Nephron (organoid): ENCODE data around the gene PLIN3.
A peak's percentile ranks its signal among the peaks of the same experiment; 100 is the strongest.
"Not testable (repeated sequence)": the region's sequence is repeated elsewhere in the genome, so short reads cannot be mapped to it uniquely, and the experiment has no call there.

Experiments
- H3K27ac Mint-ChIP-seq, 3 experiments: 2 replicates each; pipeline ENCODE4 v1.8.0; 2020; ENCODE audit warnings: mixed read lengths in 3 of 3, mild to moderate bottlenecking in 2 of 3, moderate library complexity in 1 of 3
- H3K27me3 Mint-ChIP-seq: 2 replicates; pipeline ENCODE4 v1.8.0; 2021; ENCODE audit warnings: low read depth, mild to moderate bottlenecking, moderate library complexity, mixed read lengths
- H3K36me3 Mint-ChIP-seq: 2 replicates; pipeline ENCODE4 v1.8.0; 2020; ENCODE audit warnings: low read depth, mixed read lengths
- H3K4me1 Mint-ChIP-seq: 2 replicates; pipeline ENCODE4 v1.8.0; 2020; ENCODE audit warnings: mixed read lengths
- H3K4me3 Mint-ChIP-seq, 3 experiments: 2 replicates each; pipeline ENCODE4 v1.8.0; 2020; ENCODE audit warnings: mild to moderate bottlenecking in 3 of 3, mixed read lengths in 3 of 3, moderate library complexity in 2 of 3
- H3K9me3 Mint-ChIP-seq: 2 replicates; pipeline ENCODE4 v1.8.0; 2020; ENCODE audit warnings: mixed read lengths
- CTCF ChIP-seq, 3 experiments: fragments of 200-600 bp; sonication (generic); IDR thresholded peaks; one replicate each; pipeline ENCODE4 v1.5.0; 2021; ENCODE audit warnings: antibody characterized with exemption in 3 of 3; ENCODE audit not compliant: unreplicated experiment in 3 of 3

PLIN3 gene

GRCh38 chr19:4852484-4852883 lies 15.0 kb downstream of the PLIN3 start:
- Mint-ChIP-seq H3K27ac (no peak overlapping the region), H3K4me1 (no peaks in the 10 kb centered on the region), H3K27me3 (no peaks in the 10 kb centered on the region), H3K4me3 (no peak overlapping the region), H3K9me3 (no peaks in the 10 kb centered on the region), H3K36me3 (peaks cover 43% of the 10 kb centered on the region)
- TF ChIP-seq CTCF (IDR thresholded peaks at IDR 0.05; ENCODE audit: unreplicated experiment in 3 of 3), result no peak

GRCh38 chr19:4851551-4852290 lies 15.7 kb downstream of the PLIN3 start:
- Mint-ChIP-seq H3K4me3 (no peak overlapping the region), H3K27ac (peak overlapping the region in 2 of 3 experiments; percentile 54 to 87), H3K36me3 (peaks cover 41% of the 10 kb centered on the region), H3K4me1 (no peaks in the 10 kb centered on the region), H3K27me3 (no peaks in the 10 kb centered on the region), H3K9me3 (no peaks in the 10 kb centered on the region)
- peak; percentile 69 to 78 (median 71) for TF ChIP-seq CTCF (IDR thresholded peaks at IDR 0.05; ENCODE audit: unreplicated experiment in 3 of 3)

GRCh38 chr19:4849019-4849418 lies 18.4 kb downstream of the PLIN3 start:
- Mint-ChIP-seq H3K27ac (peak overlapping the region in 1 of 3 experiments; percentile 54), H3K4me3 (no peak overlapping the region), H3K4me1 (no peaks in the 10 kb centered on the region), H3K27me3 (no peaks in the 10 kb centered on the region), H3K9me3 (no peaks in the 10 kb centered on the region), H3K36me3 (peaks cover 47% of the 10 kb centered on the region)
- no peak for TF ChIP-seq CTCF (IDR thresholded peaks at IDR 0.05; ENCODE audit: unreplicated experiment in 3 of 3)

- Mint-ChIP-seq H3K4me3 (no peak overlapping the region), H3K27me3 (no peaks in the 10 kb centered on the region), H3K36me3 (peaks cover 58% of the 10 kb centered on the region), H3K27ac (no peak overlapping the region), H3K9me3 (no peaks in the 10 kb centered on the region), H3K4me1 (no peaks in the 10 kb centered on the region)
- TF ChIP-seq CTCF (IDR thresholded peaks at IDR 0.05; ENCODE audit: unreplicated experiment in 3 of 3), result no peak
Observed at GRCh38 chr19:4847190-4847973, 20.1 kb downstream of the PLIN3 start.

- H3K27ac Mint-ChIP-seq, H3K4me1 Mint-ChIP-seq, H3K27me3 Mint-ChIP-seq, H3K9me3 Mint-ChIP-seq, H3K4me3 Mint-ChIP-seq: not testable (repeated sequence)
- peaks cover 56% of the 10 kb centered on the region for H3K36me3 Mint-ChIP-seq
Observed at GRCh38 chr19:4845975-4846374, 21.5 kb downstream of the PLIN3 start.

- no peak for TF ChIP-seq CTCF (IDR thresholded peaks at IDR 0.05; ENCODE audit: unreplicated experiment in 3 of 3)
- H3K4me3 Mint-ChIP-seq, result no peak overlapping the region
- no peaks in the 10 kb centered on the region for H3K27me3 Mint-ChIP-seq
- no peaks in the 10 kb centered on the region for H3K9me3 Mint-ChIP-seq
- H3K27ac Mint-ChIP-seq, result peak overlapping the region in 2 of 3 experiments; percentile 68 to 88
- H3K4me1 Mint-ChIP-seq, result no peaks in the 10 kb centered on the region
- H3K36me3 Mint-ChIP-seq, result peaks cover 65% of the 10 kb centered on the region
Observed at GRCh38 chr19:4844348-4845179, 22.9 kb downstream of the PLIN3 start.
